H9 (cell line): ENCODE results near the gene PIP5K1C. TPM values are rescaled to one million over a fixed set of nuclear protein-coding genes. Genes with fewer than 3 reads are reported as not detected.

ENCODE experiments used
- DNase-seq: peaks from one replicate; pipeline ENCODE4 v3.0.0-alpha.2; 2017
- H2AFZ ChIP-seq: one replicate; pipeline ENCODE4 v1.6.1; 2013; ENCODE audit warnings: mild to moderate bottlenecking, low read length, control low read depth, moderate library complexity
- H2AK5ac ChIP-seq: 2 replicates; pipeline ENCODE4 v1.6.1; 2013; ENCODE audit warnings: low read length, control low read depth, mixed read lengths; ENCODE audit not compliant: insufficient read length
- H2BK120ac ChIP-seq: one replicate; pipeline ENCODE4 v1.6.1; 2013; ENCODE audit warnings: low read depth, mild to moderate bottlenecking, low read length, control low read depth, inconsistent platforms; ENCODE audit not compliant: poor library complexity, severe bottlenecking
- H2BK12ac ChIP-seq: 2 replicates; pipeline ENCODE4 v1.6.1; 2013; ENCODE audit warnings: low read length, control low read depth, mixed read lengths, low read depth; ENCODE audit not compliant: insufficient read length
- H2BK15ac ChIP-seq: 2 replicates; pipeline ENCODE4 v1.6.1; 2013; ENCODE audit warnings: low read depth, low read length, control low read depth
- H2BK20ac ChIP-seq: one replicate; pipeline ENCODE4 v1.6.1; 2013; ENCODE audit warnings: low read depth, mild to moderate bottlenecking, low read length, control low read depth, inconsistent platforms; ENCODE audit not compliant: poor library complexity, severe bottlenecking
- H2BK5ac ChIP-seq: 2 replicates; pipeline ENCODE4 v1.6.1; 2013; ENCODE audit warnings: low read length, control low read depth, mixed read lengths; ENCODE audit not compliant: insufficient read length
- H3K14ac ChIP-seq: 2 replicates; pipeline ENCODE4 v1.6.1; 2013; ENCODE audit warnings: low read length, control low read depth; ENCODE audit not compliant: insufficient read depth
- H3K18ac ChIP-seq: 2 replicates; pipeline ENCODE4 v1.6.1; 2013; ENCODE audit warnings: low read depth, mild to moderate bottlenecking, mixed read lengths, low read length, control low read depth; ENCODE audit not compliant: insufficient read length
- H3K23ac ChIP-seq: 2 replicates; pipeline ENCODE4 v1.6.1; 2013; ENCODE audit warnings: low read length, control low read depth, mixed read lengths, low read depth; ENCODE audit not compliant: insufficient read length
- H3K23me2 ChIP-seq: 2 replicates; pipeline ENCODE4 v1.6.1; 2013; ENCODE audit warnings: low read depth, mild to moderate bottlenecking, mixed read lengths, low read length, control low read depth; ENCODE audit not compliant: insufficient read length, poor library complexity, severe bottlenecking
- H3K27ac ChIP-seq: 2 replicates; pipeline ENCODE4 v1.5.1; 2013; ENCODE audit warnings: low read length, control low read depth, mixed read lengths, low read depth; ENCODE audit not compliant: insufficient read length
- H3K27me3 ChIP-seq: 2 replicates; pipeline ENCODE4 v1.6.1; 2013; ENCODE audit warnings: low read length, control low read depth, inconsistent platforms; ENCODE audit not compliant: insufficient read depth
- H3K4ac ChIP-seq: 2 replicates; pipeline ENCODE4 v1.6.1; 2013; ENCODE audit warnings: low read depth, mild to moderate bottlenecking, control low read depth, inconsistent platforms, low read length, moderate library complexity
- H3K4me1 ChIP-seq: 2 replicates; pipeline ENCODE4 v1.6.1; 2013; ENCODE audit warnings: low read length, control low read depth, inconsistent platforms; ENCODE audit not compliant: insufficient read depth
- H3K4me2 ChIP-seq: 2 replicates; pipeline ENCODE4 v1.6.1; 2013; ENCODE audit warnings: low read length, control low read depth, mixed read lengths; ENCODE audit not compliant: insufficient read length, insufficient read depth
- H3K56ac ChIP-seq: 2 replicates; pipeline ENCODE4 v1.6.1; 2013; ENCODE audit warnings: low read depth, mild to moderate bottlenecking, mixed read lengths, low read length, control low read depth; ENCODE audit not compliant: insufficient read length
- H3K79me1 ChIP-seq: 2 replicates; pipeline ENCODE4 v1.6.1; 2013; ENCODE audit warnings: low read depth, mild to moderate bottlenecking, moderate library complexity, low read length, control low read depth, inconsistent platforms; ENCODE audit not compliant: insufficient read depth, poor library complexity, severe bottlenecking
- H3K79me2 ChIP-seq: 2 replicates; pipeline ENCODE4 v1.6.1; 2013; ENCODE audit warnings: low read length, control low read depth, inconsistent platforms; ENCODE audit not compliant: insufficient read depth
- H3K9ac ChIP-seq: 2 replicates; pipeline ENCODE4 v1.6.1; 2013; ENCODE audit warnings: low read length, control low read depth, mixed read lengths; ENCODE audit not compliant: insufficient read length; ENCODE audit errors: extremely low read depth
- H3K9me3 ChIP-seq: one replicate; pipeline ENCODE4 v1.6.1; 2013; ENCODE audit warnings: low read depth, low read length, inconsistent platforms; ENCODE audit not compliant: control insufficient read depth
- H3T11ph ChIP-seq: one replicate; pipeline ENCODE4 v1.6.1; 2013; ENCODE audit warnings: mild to moderate bottlenecking, low read length, control low read depth, inconsistent platforms
- H4K20me1 ChIP-seq: one replicate; pipeline ENCODE4 v1.6.1; 2013; ENCODE audit not compliant: control insufficient read depth, insufficient read length, insufficient read depth
- H4K5ac ChIP-seq: 2 replicates; pipeline ENCODE4 v1.6.1; 2013; ENCODE audit warnings: low read depth, mild to moderate bottlenecking, mixed read lengths, low read length, control low read depth; ENCODE audit not compliant: insufficient read length
- H4K8ac ChIP-seq: replicated peaks from 2 replicates; pipeline ENCODE4 v1.6.1; 2013; ENCODE audit warnings: low read length, control low read depth, mixed read lengths, low read depth; ENCODE audit not compliant: insufficient read length
- H4K91ac ChIP-seq: 2 replicates; pipeline ENCODE4 v1.6.1; 2013; ENCODE audit warnings: low read depth, mild to moderate bottlenecking, moderate library complexity, mixed read lengths, low read length, control low read depth; ENCODE audit not compliant: insufficient read length
- H3K27ac Mint-ChIP-seq, 3 experiments: 2 replicates in 2 of 3; 3 replicates in 1 of 3; pipeline ENCODE4 v1.8.0; 2020 to 2021; ENCODE audit warnings: mixed read lengths in 3 of 3, mild to moderate bottlenecking in 1 of 3, moderate library complexity in 1 of 3
- H3K27me3 Mint-ChIP-seq: 2 replicates; pipeline ENCODE4 v1.8.0; 2021; ENCODE audit warnings: low read depth, mild to moderate bottlenecking, moderate library complexity, mixed read lengths
- H3K36me3 Mint-ChIP-seq, 3 experiments: 2 replicates in 2 of 3; 3 replicates in 1 of 3; pipeline ENCODE4 v1.8.0; 2020 to 2021; ENCODE audit warnings: low read depth in 3 of 3, mixed read lengths in 3 of 3; ENCODE audit not compliant: insufficient read depth in 1 of 3
- H3K4me1 Mint-ChIP-seq, 2 experiments: 2 replicates each; pipeline ENCODE4 v1.8.0; 2020; ENCODE audit warnings: mixed read lengths in 2 of 2
- H3K4me3 Mint-ChIP-seq, 2 experiments: 2 replicates in 1 of 2; 3 replicates in 1 of 2; pipeline ENCODE4 v1.8.0; 2020 to 2021; ENCODE audit warnings: mild to moderate bottlenecking in 2 of 2, mixed read lengths in 2 of 2, moderate library complexity in 1 of 2
- H3K9me3 Mint-ChIP-seq, 2 experiments: 2 replicates in 1 of 2; 3 replicates in 1 of 2; pipeline ENCODE4 v1.8.0; 2020; ENCODE audit warnings: mild to moderate bottlenecking in 2 of 2, mixed read lengths in 2 of 2, moderate library complexity in 1 of 2
- CTCF ChIP-seq: fragments of 200-600 bp; sonication (generic); conservative IDR thresholded peaks from 3 replicates; pipeline ENCODE4 v1.8.0; 2021; ENCODE audit warnings: antibody characterized with exemption, mild to moderate bottlenecking
- WGBS: extraction: QIAGEN DNeasy Blood & Tissue Kit; methylation state at CpG from one replicate; pipeline ENCODE4 v1.1.7; 2013; ENCODE audit warnings: missing lambda C conversion rate, low lambda C conversion rate, mixed read lengths; ENCODE audit not compliant: insufficient read length; ENCODE audit errors: extremely low coverage; 5-methylcytosine and 5-hydroxymethylcytosine counted together
- total RNA-seq: library from RNA; stranded (reverse); gene quantifications from 2 replicates; pipeline ENCODE4 v1.2.1, GENCODE V29; 2021

Gene PIP5K1C
- total RNA-seq, 1 experiment from 2014 or later: 41.7 TPM

- Histone ChIP-seq H3K14ac (no peak overlapping the region), H2BK120ac (no peak overlapping the region), H2AFZ (no peak overlapping the region), H2AK5ac (no peak overlapping the region), H4K5ac (no peak overlapping the region), H2BK12ac (no peak overlapping the region), H3K9ac (no peak overlapping the region), H3K23me2 (no peaks in the 10 kb centered on the region), H3K79me1 (no peaks in the 10 kb centered on the region), H3K56ac (peak overlapping the region; percentile 13), H4K20me1 (peaks cover 4% of the 10 kb centered on the region), H3K9me3 (no peaks in the 10 kb centered on the region), H3K4ac (no peak overlapping the region), H2BK5ac (no peak overlapping the region), H3K23ac (no peak overlapping the region), H4K8ac (peak overlapping the region; percentile 35), H2BK15ac (no peak overlapping the region), H3K4me1 (no peaks in the 10 kb centered on the region), H3K79me2 (no peaks in the 10 kb centered on the region), H3K27me3 (no peaks in the 10 kb centered on the region), H4K91ac (no peak overlapping the region), H3K18ac (no peak overlapping the region), H3K27ac (no peak overlapping the region), H2BK20ac (no peak overlapping the region), H3K4me2 (no peak overlapping the region), H3T11ph (no peak overlapping the region)
- Mint-ChIP-seq H3K27ac (peak overlapping the region in 1 of 3 experiments; percentile 70; a peak in 3 of 7 replicates), H3K27me3 (no peaks in the 10 kb centered on the region), H3K9me3 (no peaks in the 10 kb centered on the region), H3K4me3 (no peak overlapping the region), H3K36me3 (peaks cover 15 to 30% (median 24%) of the 10 kb centered on the region in 3 experiments), H3K4me1 (peaks cover 8 to 20% of the 10 kb centered on the region in 2 experiments; a peak in 3 of 4 replicates)
- WGBS: no CpG with 5 or more reads among the region's 40 CpGs
- peak; percentile 70 for DNase-seq
- peak; percentile 95 for TF ChIP-seq CTCF
Observed at GRCh38 chr19:3665681-3666544, 34.4 kb downstream of the PIP5K1C start.
